Lung (tissue), 12 donors: Measurements from ENCODE around the gene HMX1. TPM values are rescaled to one million over a fixed set of nuclear protein-coding genes. Genes with fewer than 3 reads are reported as not detected.

Experiments
- ATAC-seq: fragments of 200-7000 bp; cut with Tn5 transposase; one replicate; pipeline ENCODE4 v1.9.1; 2020; ENCODE audit warnings: moderate number of reproducible peaks; ENCODE audit not compliant: insufficient read depth, low FRiP score
- DNase-seq, 3 donors: peaks; one replicate each; pipeline ENCODE4 v3.0.0-alpha.2; 2013 to 2017
- H3K27ac ChIP-seq, 2 donors: one replicate each; pipeline ENCODE4 v1.5.1; 2013; ENCODE audit warnings: mild to moderate bottlenecking in 2 of 2, moderate library complexity in 2 of 2, control low read depth in 1 of 2, inconsistent platforms in 1 of 2, low read depth in 1 of 2, low read length in 1 of 2
- H3K27me3 ChIP-seq, 3 donors: one replicate each; pipeline ENCODE4 v1.5.1; 2013; ENCODE audit warnings: low read length in 2 of 3; ENCODE audit not compliant: control insufficient read depth in 3 of 3, insufficient read depth in 3 of 3
- H3K36me3 ChIP-seq, 4 donors: one replicate each; pipeline ENCODE4 v1.5.1; 2013; ENCODE audit warnings: low read length in 4 of 4, mild to moderate bottlenecking in 1 of 4, moderate library complexity in 1 of 4; ENCODE audit not compliant: control insufficient read depth in 4 of 4, insufficient read depth in 4 of 4
- H3K4me1 ChIP-seq, 5 donors: one replicate each; pipeline ENCODE4 v1.5.1; 2013; ENCODE audit warnings: low read length in 5 of 5, mild to moderate bottlenecking in 2 of 5, moderate library complexity in 1 of 5; ENCODE audit not compliant: control insufficient read depth in 5 of 5, insufficient read depth in 5 of 5
- H3K4me3 ChIP-seq: one replicate; pipeline ENCODE4 v1.5.1; 2013; ENCODE audit warnings: mild to moderate bottlenecking, control low read depth, moderate library complexity
- H3K9ac ChIP-seq, 2 donors: one replicate each; pipeline ENCODE4 v1.5.1; 2013; ENCODE audit warnings: low read length in 2 of 2, control low read depth in 1 of 2; ENCODE audit not compliant: insufficient read depth in 1 of 2
- H3K9me3 ChIP-seq, 4 donors: one replicate each; pipeline ENCODE4 v1.5.1; 2013; ENCODE audit warnings: low read length in 3 of 4, mild to moderate bottlenecking in 1 of 4, moderate library complexity in 1 of 4; ENCODE audit not compliant: control insufficient read depth in 4 of 4, insufficient read depth in 3 of 4
- CTCF ChIP-seq: IDR thresholded peaks from 2 replicates; pipeline ENCODE4 v1.5.1; 2012; ENCODE audit warnings: mild to moderate bottlenecking; ENCODE audit errors: control extremely low read depth, extremely low read depth
- WGBS, 2 donors: extraction: QIAGEN DNeasy Blood & Tissue Kit; methylation state at CpG; one replicate each; pipeline ENCODE4 v1.1.7; 2013; 5-methylcytosine and 5-hydroxymethylcytosine counted together
- polyA plus RNA-seq, 2 donors: library from polyadenylated mRNA; stranded (reverse); fragments of 200-250 nt; gene quantifications; one replicate each; pipeline ENCODE4 v1.2.1, GENCODE V29; 2013
- total RNA-seq, 2 donors: library from RNA; depleted of rRNA in 1 of 2; stranded (reverse); fragments of >200 nt in 1 of 2; gene quantifications; one replicate each; pipeline ENCODE4 v1.2.1, GENCODE V29; 2014 to 2021
- donor health status: control.
- donor health status: control.
- donor health status: Bipolar disorder and iron deficiency.
- donor health status: healthy.
- donor health status: DM: yes; HTN: yes; CAD: no.

Gene HMX1
- total and polyA plus RNA-seq, 4 donors = not detected

- H3K4me3 ChIP-seq = no peak overlapping the region
- peaks cover 0 to 9% (median 0%) of the 10 kb centered on the region in 4 donors for H3K9me3 ChIP-seq
- no peak for ATAC-seq
- peaks cover 31 to 96% (median 91%) of the 10 kb centered on the region in 3 donors for H3K27me3 ChIP-seq
- 6% methylated on average over 11 of the region's 11 CpGs for WGBS, 2 donors
- H3K27ac ChIP-seq = no peak overlapping the region
- peaks cover 0 to 6% (median 0%) of the 10 kb centered on the region in 5 donors for H3K4me1 ChIP-seq
- no peak overlapping the region for H3K9ac ChIP-seq
- H3K36me3 ChIP-seq = no peaks in the 10 kb centered on the region
- no peak for TF ChIP-seq CTCF
- DNase-seq = no peak
Observed at GRCh38 chr4:8876982-8877779, 5.5 kb upstream of the HMX1 start.

GRCh38 chr4:8874896-8875680 lies 3.4 kb upstream of the HMX1 start:
- Histone ChIP-seq H3K4me3 (no peak overlapping the region), H3K9ac (no peak overlapping the region), H3K4me1 (peaks cover 0 to 8% (median 6%) of the 10 kb centered on the region in 5 donors), H3K9me3 (peaks cover 0 to 9% (median 0%) of the 10 kb centered on the region in 4 donors), H3K36me3 (no peaks in the 10 kb centered on the region), H3K27ac (no peak overlapping the region), H3K27me3 (peaks cover 51 to 88% (median 77%) of the 10 kb centered on the region in 3 donors)
- ATAC-seq (no peak), DNase-seq (no peak)
- TF ChIP-seq CTCF = no peak
- WGBS, 2 donors = 13 to 18% methylated on average over 19 of the region's 19 CpGs

- Histone ChIP-seq H3K4me1 (peaks cover 0 to 8% (median 6%) of the 10 kb centered on the region in 5 donors), H3K27me3 (peaks cover 60 to 88% (median 77%) of the 10 kb centered on the region in 3 donors), H3K9ac (no peak overlapping the region), H3K27ac (no peak overlapping the region), H3K36me3 (no peaks in the 10 kb centered on the region), H3K9me3 (peaks cover 0 to 12% (median 0%) of the 10 kb centered on the region in 4 donors), H3K4me3 (no peak overlapping the region)
- ATAC-seq = no peak
- WGBS, 2 donors = 8 to 10% methylated on average over 66 to 71 of the region's 71 CpGs
- no peak for DNase-seq
- TF ChIP-seq CTCF = no peak
Observed at GRCh38 chr4:8874003-8874895, 2.6 kb upstream of the HMX1 start.
